WTC11 (cell line): ENCODE data around the gene ANKRD52. TPM values are rescaled to one million over a fixed set of nuclear protein-coding genes. Genes with fewer than 3 reads are reported as not detected.

Source experiments
- ATAC-seq: fragments of 200-7000 bp; cut with Tn5 transposase; 2 replicates; pipeline ENCODE4 v1.10.0; 2021; ENCODE audit warnings: mild to moderate bottlenecking, moderate library complexity
- CTCF ChIA-PET: fragments of 300-600 bp; sonication (Branson Sonifier 250); formaldehyde crosslinking; loops from one replicate; lab custom pipeline; 2021; ENCODE audit warnings: antibody characterized with exemption; lab: Charles Lee
- POLR2A ChIA-PET: fragments of 350-600 bp; sonication (Branson Sonifier 250); formaldehyde crosslinking; loops from one replicate; lab custom pipeline; 2021; ENCODE audit warnings: antibody characterized with exemption; lab: Charles Lee
- DNase-seq: peaks from one replicate; pipeline ENCODE4 v3.0.0; 2021; ENCODE audit warnings: low spot score
- H3K27ac Mint-ChIP-seq: 2 replicates; pipeline ENCODE4 v1.8.0; 2021; ENCODE audit warnings: mixed read lengths
- H3K27me3 Mint-ChIP-seq: 2 replicates; pipeline ENCODE4 v1.8.0; 2021; ENCODE audit warnings: low read depth, mild to moderate bottlenecking, moderate library complexity, mixed read lengths
- H3K36me3 Mint-ChIP-seq: 2 replicates; pipeline ENCODE4 v1.8.0; 2021; ENCODE audit warnings: mixed read lengths
- H3K4me1 Mint-ChIP-seq: 2 replicates; pipeline ENCODE4 v1.8.0; 2022; ENCODE audit warnings: mixed read lengths
- H3K4me3 Mint-ChIP-seq: 2 replicates; pipeline ENCODE4 v1.8.0; 2021; ENCODE audit warnings: mild to moderate bottlenecking, moderate library complexity, mixed read lengths
- H3K9me3 Mint-ChIP-seq: 2 replicates; pipeline ENCODE4 v1.8.0; 2021; ENCODE audit warnings: mixed read lengths
- ARID4B ChIP-seq: sonication (generic); formaldehyde crosslinking; IDR thresholded peaks from 2 replicates; pipeline ENCODE4 v1.8.0; 2023; ENCODE audit warnings: missing genetic modification reagents, mild to moderate bottlenecking, borderline replicate concordance
- E2F5 ChIP-seq: sonication (generic); formaldehyde crosslinking; IDR thresholded peaks from 2 replicates; pipeline ENCODE4 v1.8.1; 2022; ENCODE audit warnings: mild to moderate bottlenecking, moderate library complexity, missing genetic modification reagents
- FOXK1 ChIP-seq: sonication (generic); formaldehyde crosslinking; IDR thresholded peaks from 2 replicates; pipeline ENCODE4 v1.8.0; 2022; ENCODE audit warnings: mild to moderate bottlenecking, moderate library complexity, missing genetic modification reagents
- FOXP1 ChIP-seq: sonication (generic); formaldehyde crosslinking; IDR thresholded peaks from 2 replicates; pipeline ENCODE4 v1.8.0; 2022; ENCODE audit warnings: missing genetic modification reagents, mild to moderate bottlenecking, moderate library complexity, borderline replicate concordance
- IRF1 ChIP-seq: sonication (generic); formaldehyde crosslinking; IDR thresholded peaks from 2 replicates; pipeline ENCODE4 v1.8.0; 2023; ENCODE audit warnings: missing genetic modification reagents
- JAZF1 ChIP-seq: fragments of 250-450 bp; sonication (Bioruptor Pico); IDR thresholded peaks from 2 replicates; pipeline ENCODE4 v1.9.0; 2021; ENCODE audit warnings: moderate library complexity, mild to moderate bottlenecking, inconsistent platforms
- MXD4 ChIP-seq: fragments of 250-450 bp; sonication (Bioruptor Pico); IDR thresholded peaks from 2 replicates; pipeline ENCODE4 v1.8.0; 2021; ENCODE audit warnings: mild to moderate bottlenecking, moderate library complexity, borderline replicate concordance
- SP1 ChIP-seq: sonication (generic); formaldehyde crosslinking; conservative IDR thresholded peaks from 2 replicates; pipeline ENCODE4 v1.8.1; 2022; ENCODE audit warnings: missing genetic modification reagents
- ZNF138 ChIP-seq: sonication (generic); formaldehyde crosslinking; conservative IDR thresholded peaks from 2 replicates; pipeline ENCODE4 v1.8.1; 2022; ENCODE audit warnings: mild to moderate bottlenecking, moderate library complexity, missing genetic modification reagents
- ZNF263 ChIP-seq: sonication (generic); formaldehyde crosslinking; IDR thresholded peaks from 2 replicates; pipeline ENCODE4 v1.8.1; 2022; ENCODE audit warnings: low read depth, mild to moderate bottlenecking, moderate library complexity, missing genetic modification reagents
- ZNF416 ChIP-seq: fragments of 250-450 bp; sonication (Bioruptor Pico); IDR thresholded peaks from 2 replicates; pipeline ENCODE4 v1.9.0; 2021; ENCODE audit warnings: mild to moderate bottlenecking, inconsistent platforms
- total RNA-seq: library from RNA; stranded (reverse); gene quantifications from 3 replicates; pipeline ENCODE4 v1.2.3, GENCODE V29; 2021
- TF ChIP-seq, protein P1 (sequence below): sonication (generic); formaldehyde crosslinking; IDR thresholded peaks from 2 replicates; pipeline ENCODE4 v1.8.0; 2022; ENCODE audit warnings: mild to moderate bottlenecking, missing genetic modification reagents
- TF ChIP-seq, protein P2 (sequence below): fragments of 250-450 bp; sonication (Bioruptor Pico); IDR thresholded peaks from 2 replicates; pipeline ENCODE4 v1.9.0; 2021; ENCODE audit warnings: mild to moderate bottlenecking
- TF ChIP-seq, protein P3 (sequence below): fragments of 250-450 bp; sonication (Bioruptor Pico); IDR thresholded peaks from 2 replicates; pipeline ENCODE4 v1.9.0; 2021; ENCODE audit warnings: mild to moderate bottlenecking, borderline replicate concordance
- TF ChIP-seq, protein P4 (sequence below): sonication (generic); formaldehyde crosslinking; IDR thresholded peaks from 2 replicates; pipeline ENCODE4 v1.8.1; 2022; ENCODE audit warnings: low read depth, mild to moderate bottlenecking, moderate library complexity, missing genetic modification reagents, borderline replicate concordance

ANKRD52 gene
- total RNA-seq, 1 experiment from 2014 or later, result 41.2 TPM

DNA sequence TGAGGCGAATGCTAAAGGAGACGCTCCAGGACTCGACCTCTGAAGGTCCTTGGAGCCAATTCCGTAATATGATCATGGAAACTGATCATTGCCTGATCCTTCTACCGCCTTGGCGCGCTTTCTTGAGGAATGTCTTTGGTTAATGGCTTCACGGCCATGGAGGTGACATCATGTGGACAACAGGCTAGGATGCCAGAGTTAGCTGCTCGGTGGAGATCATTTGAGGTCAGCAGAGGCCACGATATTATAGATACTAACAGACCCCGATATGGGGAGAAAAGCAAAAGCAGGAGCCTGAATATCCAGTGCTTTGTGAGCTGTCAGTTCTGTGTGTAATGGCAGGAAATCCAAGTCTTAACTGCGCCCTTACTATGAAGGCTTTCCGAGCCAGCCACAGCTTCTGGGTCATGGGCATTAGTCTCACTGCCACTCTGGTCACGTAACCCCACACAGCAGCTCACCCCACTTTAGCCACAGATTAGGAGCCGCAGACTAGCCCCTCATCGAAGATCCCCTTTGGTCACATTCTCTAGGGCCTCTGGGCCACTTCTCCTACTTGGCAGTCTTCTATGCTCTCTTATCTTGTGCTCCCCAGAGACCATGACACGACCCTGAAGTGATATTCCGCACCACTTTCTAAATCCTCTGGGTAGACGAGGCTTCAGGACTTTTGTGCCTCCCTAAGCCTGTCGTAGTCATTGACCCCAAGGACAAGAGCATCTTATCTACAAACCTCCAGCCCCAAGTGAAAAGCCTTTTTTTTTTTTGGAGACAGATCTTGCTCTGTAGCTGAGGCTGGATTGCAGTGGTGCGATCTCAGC, 42.7 kb upstream of the ANKRD52 start (continued):
- no peak for TF ChIP-seq IRF1

DNA sequence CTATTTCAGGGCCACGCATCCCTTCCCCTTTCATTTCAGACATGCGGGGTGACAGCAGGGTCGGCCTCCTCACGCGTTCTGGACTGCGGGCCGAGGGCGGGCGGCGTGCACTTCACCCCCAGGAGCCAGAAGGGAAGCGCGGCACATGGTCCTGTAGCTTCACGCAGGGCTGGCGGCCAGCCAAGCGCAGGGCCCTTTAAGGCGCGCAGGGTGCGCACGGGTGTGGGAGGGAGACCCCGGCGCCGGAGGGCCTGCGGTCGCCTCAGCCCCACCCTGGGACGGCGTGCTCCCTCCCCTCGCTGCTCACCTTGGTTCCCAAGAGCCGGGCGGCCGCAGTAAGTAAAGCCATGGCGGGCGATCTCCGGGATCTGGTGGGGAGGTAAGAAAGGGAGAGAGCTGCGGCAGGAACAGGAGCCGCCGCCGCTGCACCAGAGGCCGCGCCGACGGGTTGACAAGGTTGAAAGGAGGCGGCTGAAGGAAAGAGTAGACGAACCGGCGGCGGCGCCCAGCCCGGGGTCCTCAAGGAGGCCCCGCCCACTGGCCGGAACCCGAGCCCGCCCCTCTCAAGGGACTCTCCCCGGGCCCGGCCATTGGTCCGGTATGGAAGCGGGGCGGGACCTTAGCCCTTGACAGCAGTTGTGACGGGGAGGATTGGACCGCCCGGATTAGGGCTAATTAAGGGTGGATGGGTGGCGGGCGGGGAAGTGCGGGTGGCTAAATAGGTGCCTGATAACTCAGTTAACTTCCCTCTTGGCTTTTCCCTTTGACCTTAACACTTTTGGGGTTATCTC, 41.9 kb upstream of the ANKRD52 start, which contains the start of gene CS:
CS (minus strand) TSS at position 478 of the 791 bp plus-strand sequence; CDS start at position 349, 129 bp downstream.
- peak; percentile 99 for DNase-seq
- ChIA-PET CTCF (interaction anchor here (0.8 to 1.6 kb wide), 5 partner anchors 16 to 161 kb away, joined by 3 to 6 read pairs (median 4); partner anchors contain the start of genes CNPY2 and SMARCC2), POLR2A (interaction anchor here (0.9 to 2.3 kb wide), 4 partner anchors 16 to 78 kb away, joined by 3 to 6 read pairs (median 4); partner anchors contain the start of genes CNPY2, RNF41 and STAT2)
- Mint-ChIP-seq H3K27ac (peak within 1 kb of the TSS; percentile 99), H3K36me3 (peaks cover 18% of the 10 kb centered on the region), H3K4me1 (peaks cover 26% of the 10 kb centered on the region), H3K9me3 (no peaks in the 10 kb centered on the region), H3K27me3 (no peaks in the 10 kb centered on the region), H3K4me3 (peak within 1 kb of the TSS; percentile 92)
- ATAC-seq, result peak; percentile 98
- TF ChIP-seq, protein P1, sequence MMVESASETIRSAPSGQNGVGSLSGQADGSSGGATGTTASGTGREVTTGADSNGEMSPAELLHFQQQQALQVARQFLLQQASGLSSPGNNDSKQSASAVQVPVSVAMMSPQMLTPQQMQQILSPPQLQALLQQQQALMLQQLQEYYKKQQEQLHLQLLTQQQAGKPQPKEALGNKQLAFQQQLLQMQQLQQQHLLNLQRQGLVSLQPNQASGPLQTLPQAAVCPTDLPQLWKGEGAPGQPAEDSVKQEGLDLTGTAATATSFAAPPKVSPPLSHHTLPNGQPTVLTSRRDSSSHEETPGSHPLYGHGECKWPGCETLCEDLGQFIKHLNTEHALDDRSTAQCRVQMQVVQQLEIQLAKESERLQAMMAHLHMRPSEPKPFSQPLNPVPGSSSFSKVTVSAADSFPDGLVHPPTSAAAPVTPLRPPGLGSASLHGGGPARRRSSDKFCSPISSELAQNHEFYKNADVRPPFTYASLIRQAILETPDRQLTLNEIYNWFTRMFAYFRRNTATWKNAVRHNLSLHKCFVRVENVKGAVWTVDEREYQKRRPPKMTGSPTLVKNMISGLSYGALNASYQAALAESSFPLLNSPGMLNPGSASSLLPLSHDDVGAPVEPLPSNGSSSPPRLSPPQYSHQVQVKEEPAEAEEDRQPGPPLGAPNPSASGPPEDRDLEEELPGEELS (CRISPR knock-in tag), result no peak
- no peak for TF ChIP-seq JAZF1 (CRISPR knock-in tag)
- TF ChIP-seq E2F5 (CRISPR knock-in tag), result no peak
- 0 out of 2 replicates have a peak, but pooled peaks have one; percentile 25 for TF ChIP-seq FOXK1
- peak; percentile 68; the same call in 1 of the 2 replicates for TF ChIP-seq ARID4B
- TF ChIP-seq ZNF263, result no peak
- no peak for TF ChIP-seq ZNF416
- TF ChIP-seq, protein P2, sequence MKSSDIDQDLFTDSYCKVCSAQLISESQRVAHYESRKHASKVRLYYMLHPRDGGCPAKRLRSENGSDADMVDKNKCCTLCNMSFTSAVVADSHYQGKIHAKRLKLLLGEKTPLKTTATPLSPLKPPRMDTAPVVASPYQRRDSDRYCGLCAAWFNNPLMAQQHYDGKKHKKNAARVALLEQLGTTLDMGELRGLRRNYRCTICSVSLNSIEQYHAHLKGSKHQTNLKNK (CRISPR knock-in tag), result no peak; the same call in 1 of the 2 replicates
- no peak for TF ChIP-seq ZNF138
- peak; percentile 85 for TF ChIP-seq FOXP1 (CRISPR knock-in tag)
- TF ChIP-seq, protein P3, sequence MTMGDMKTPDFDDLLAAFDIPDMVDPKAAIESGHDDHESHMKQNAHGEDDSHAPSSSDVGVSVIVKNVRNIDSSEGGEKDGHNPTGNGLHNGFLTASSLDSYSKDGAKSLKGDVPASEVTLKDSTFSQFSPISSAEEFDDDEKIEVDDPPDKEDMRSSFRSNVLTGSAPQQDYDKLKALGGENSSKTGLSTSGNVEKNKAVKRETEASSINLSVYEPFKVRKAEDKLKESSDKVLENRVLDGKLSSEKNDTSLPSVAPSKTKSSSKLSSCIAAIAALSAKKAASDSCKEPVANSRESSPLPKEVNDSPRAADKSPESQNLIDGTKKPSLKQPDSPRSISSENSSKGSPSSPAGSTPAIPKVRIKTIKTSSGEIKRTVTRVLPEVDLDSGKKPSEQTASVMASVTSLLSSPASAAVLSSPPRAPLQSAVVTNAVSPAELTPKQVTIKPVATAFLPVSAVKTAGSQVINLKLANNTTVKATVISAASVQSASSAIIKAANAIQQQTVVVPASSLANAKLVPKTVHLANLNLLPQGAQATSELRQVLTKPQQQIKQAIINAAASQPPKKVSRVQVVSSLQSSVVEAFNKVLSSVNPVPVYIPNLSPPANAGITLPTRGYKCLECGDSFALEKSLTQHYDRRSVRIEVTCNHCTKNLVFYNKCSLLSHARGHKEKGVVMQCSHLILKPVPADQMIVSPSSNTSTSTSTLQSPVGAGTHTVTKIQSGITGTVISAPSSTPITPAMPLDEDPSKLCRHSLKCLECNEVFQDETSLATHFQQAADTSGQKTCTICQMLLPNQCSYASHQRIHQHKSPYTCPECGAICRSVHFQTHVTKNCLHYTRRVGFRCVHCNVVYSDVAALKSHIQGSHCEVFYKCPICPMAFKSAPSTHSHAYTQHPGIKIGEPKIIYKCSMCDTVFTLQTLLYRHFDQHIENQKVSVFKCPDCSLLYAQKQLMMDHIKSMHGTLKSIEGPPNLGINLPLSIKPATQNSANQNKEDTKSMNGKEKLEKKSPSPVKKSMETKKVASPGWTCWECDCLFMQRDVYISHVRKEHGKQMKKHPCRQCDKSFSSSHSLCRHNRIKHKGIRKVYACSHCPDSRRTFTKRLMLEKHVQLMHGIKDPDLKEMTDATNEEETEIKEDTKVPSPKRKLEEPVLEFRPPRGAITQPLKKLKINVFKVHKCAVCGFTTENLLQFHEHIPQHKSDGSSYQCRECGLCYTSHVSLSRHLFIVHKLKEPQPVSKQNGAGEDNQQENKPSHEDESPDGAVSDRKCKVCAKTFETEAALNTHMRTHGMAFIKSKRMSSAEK (CRISPR knock-in tag), result 0 out of 2 replicates have a peak, but pooled peaks have one; percentile 6
- no peak for TF ChIP-seq MXD4
- peak; percentile 37; the same call in 1 of the 2 replicates for TF ChIP-seq IRF1
- TF ChIP-seq, protein P4, sequence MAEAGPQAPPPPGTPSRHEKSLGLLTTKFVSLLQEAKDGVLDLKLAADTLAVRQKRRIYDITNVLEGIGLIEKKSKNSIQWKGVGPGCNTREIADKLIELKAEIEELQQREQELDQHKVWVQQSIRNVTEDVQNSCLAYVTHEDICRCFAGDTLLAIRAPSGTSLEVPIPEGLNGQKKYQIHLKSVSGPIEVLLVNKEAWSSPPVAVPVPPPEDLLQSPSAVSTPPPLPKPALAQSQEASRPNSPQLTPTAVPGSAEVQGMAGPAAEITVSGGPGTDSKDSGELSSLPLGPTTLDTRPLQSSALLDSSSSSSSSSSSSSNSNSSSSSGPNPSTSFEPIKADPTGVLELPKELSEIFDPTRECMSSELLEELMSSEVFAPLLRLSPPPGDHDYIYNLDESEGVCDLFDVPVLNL (CRISPR knock-in tag), result peak; percentile 11; the same call in 1 of the 2 replicates
- peak; percentile 66 for TF ChIP-seq SP1 (CRISPR knock-in tag)
